ENCODE results near the gene OR6K3.

GRCh38 chr1:158694596-158694995 lies 25.9 kb downstream of the OR6K3 start:
- TF ChIP-seq PPARA (CRISPR knock-in tag; IDR thresholded peaks at IDR 0.05; ENCODE audit: borderline replicate concordance) = no peak
- no peak for TF ChIP-seq TCF4 (CRISPR knock-in tag; IDR thresholded peaks at IDR 0.05; ENCODE audit: borderline replicate concordance)
